AG04449 (cell line): Measurements from ENCODE around the gene GFER.
A peak's percentile ranks its signal among the peaks of the same experiment; 100 is the strongest.
"Not testable (repeated sequence)": the region's sequence is repeated elsewhere in the genome, so short reads cannot be mapped to it uniquely, and the experiment has no call there.

ENCODE experiments used
- CTCF ChIA-PET: fragments of 350-600 bp; formaldehyde crosslinking; extraction: SDS; loops from one replicate; lab custom pipeline; 2021; ENCODE audit warnings: antibody characterized with exemption; lab: Yijun Ruan, JAX
- POLR2A ChIA-PET: fragments of 400-600, 350-600 bp; formaldehyde crosslinking; extraction: SDS; loops from one replicate; lab custom pipeline; 2020; ENCODE audit warnings: antibody characterized with exemption, inconsistent platforms; lab: Yijun Ruan, JAX
- DNase-seq: peaks from one replicate; pipeline ENCODE4 v3.0.0-alpha.2; 2010; ENCODE audit warnings: low read depth, low spot score
- H3K4me3 ChIP-seq: 2 replicates; pipeline ENCODE4 v1.5.1; 2011; ENCODE audit warnings: low read depth, mild to moderate bottlenecking, control low read depth, low read length
- CTCF ChIP-seq: IDR thresholded peaks from one replicate; pipeline ENCODE4 v1.5.1; 2011; ENCODE audit warnings: mild to moderate bottlenecking, moderate library complexity, low read length, control low read depth, inconsistent platforms; ENCODE audit not compliant: insufficient read depth; ENCODE audit errors: missing control alignments

Gene GFER

GRCh38 chr16:1950559-1950958 lies 33.4 kb upstream of the GFER start:
- TF ChIP-seq CTCF = no peak
- CTCF ChIA-PET = interaction anchor here (1.6 kb wide), 1 partner anchor 22 kb away, joined by 5 read pairs; no protein-coding TSS in a partner anchor
- DNase-seq = no peak
- POLR2A ChIA-PET = interaction anchor here (1.2 to 5.1 kb wide), 3 partner anchors 10 to 205 kb away, joined by 3 to 20 read pairs (median 4); partner anchors contain the start of genes RPS2 and TRAF7
- no peak overlapping the region for H3K4me3 ChIP-seq

- no peak for DNase-seq
- ChIA-PET CTCF (interaction anchor here (1.8 kb wide), 1 partner anchor 11 kb away, joined by 5 read pairs; the partner anchor contains the start of gene MSRB1), POLR2A (interaction anchor here (5.1 kb wide), 1 partner anchor 11 kb away, joined by 20 read pairs; the partner anchor contains the start of gene RPS2)
- no peak overlapping the region for H3K4me3 ChIP-seq
- TF ChIP-seq CTCF = no peak
These were observed 30.3 kb upstream of the GFER start for GRCh38 chr16:1953734-1954133.

GRCh38 chr16:1957434-1958142 lies 26.4 kb upstream of the GFER start:
- POLR2A ChIA-PET, DNase-seq, H3K4me3 ChIP-seq: not testable (repeated sequence)
- CTCF ChIA-PET = interaction anchor here (3.2 kb wide), 1 partner anchor 92 kb away, joined by 11 read pairs; no protein-coding TSS in a partner anchor

GRCh38 chr16:1958143-1958491 lies 25.9 kb upstream of the GFER start:
- DNase-seq, POLR2A ChIA-PET: not testable (repeated sequence)
- CTCF ChIA-PET = interaction anchor here (3.2 kb wide), 1 partner anchor 93 kb away, joined by 11 read pairs; no protein-coding TSS in a partner anchor

DNA sequence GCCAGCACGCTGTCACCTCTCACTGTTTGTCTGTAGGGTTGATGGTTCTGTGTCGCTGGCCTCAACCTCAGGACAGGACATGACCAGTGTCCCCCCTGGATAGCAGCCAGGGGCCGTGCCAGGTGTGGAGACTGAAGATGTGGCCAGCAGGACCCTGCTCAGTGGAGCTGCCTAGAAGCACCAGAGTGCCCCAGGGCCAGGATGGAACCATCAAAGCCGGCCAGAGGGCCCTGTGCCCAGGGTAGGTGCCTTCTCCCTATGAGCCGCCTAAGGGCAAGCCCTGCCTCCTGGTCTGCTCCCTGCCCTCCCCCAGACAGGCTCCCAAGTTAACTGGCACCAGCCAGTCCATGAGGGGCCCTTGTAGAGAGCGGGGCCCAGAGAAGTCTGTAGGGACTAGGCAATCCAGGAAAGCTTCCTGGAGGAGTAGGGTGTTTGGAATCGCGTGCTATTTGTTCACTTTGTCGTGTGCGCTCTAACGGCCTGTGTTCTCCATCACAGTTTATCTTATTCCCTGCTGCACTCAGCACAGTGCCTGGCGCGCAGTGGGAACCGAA lies 25.2 kb upstream of the GFER start:
- CTCF ChIA-PET = interaction anchor here (3.2 kb wide), 1 partner anchor 93 kb away, joined by 11 read pairs; no protein-coding TSS in a partner anchor
- no peak for TF ChIP-seq CTCF
- peak overlapping the region; percentile 26 for H3K4me3 ChIP-seq
- POLR2A ChIA-PET = no interaction called here
- no peak for DNase-seq

More at GRCh38 chr16:1958143-1958491, 25.9 kb upstream of the GFER start:
- not testable (repeated sequence) for H3K4me3 ChIP-seq

- ChIA-PET POLR2A (interaction anchor here (4.0 kb wide), 1 partner anchor 12 kb away, joined by 20 read pairs; the partner anchor contains the start of gene TBL3), CTCF (interaction anchor here (1.0 to 3.2 kb wide), 3 partner anchors 30 to 181 kb away, joined by 3 to 11 read pairs (median 3); no protein-coding TSS in a partner anchor)
- peak; percentile 65 for TF ChIP-seq CTCF
- DNase-seq = peak; percentile 16
- peak within 1 kb of the TSS; percentile 86 for H3K4me3 ChIP-seq
These were observed 24.5 kb upstream of the GFER start, which contains the start of gene NDUFB10 for GRCh38 chr16:1959269-1960039. TSS of gene NDUFB10 (plus strand) at chr16:1959538. CDS start at chr16:1959625, 87 bp downstream.
